Measurements from ENCODE around the gene ABR.
A peak's percentile ranks its signal among the peaks of the same experiment; 100 is the strongest.
"Not testable (repeated sequence)": the region's sequence is repeated elsewhere in the genome, so short reads cannot be mapped to it uniquely, and the experiment has no call there.

Gene ABR

GRCh38 chr17:1008008-1008761, 171.6 kb downstream of the ABR start:
- no peak for DNase-seq (ENCODE audit: low spot score)

- no peak for DNase-seq (ENCODE audit: low spot score)
Observed at GRCh38 chr17:1007310-1008007, 172.3 kb downstream of the ABR start.

GRCh38 chr17:1006054-1006453, 173.7 kb downstream of the ABR start:
- no peak for DNase-seq (ENCODE audit: low spot score)

- DNase-seq (ENCODE audit: low spot score), result peak; percentile 83
Observed at GRCh38 chr17:1005361-1005946, 174.3 kb downstream of the ABR start.

- no peak for DNase-seq (ENCODE audit: low spot score)
Observed at GRCh38 chr17:1004769-1005295, 174.9 kb downstream of the ABR start.

GRCh38 chr17:1003972-1004768, 175.6 kb downstream of the ABR start:
- DNase-seq (ENCODE audit: low spot score), result no peak

GRCh38 chr17:1003633-1003971, 176.2 kb downstream of the ABR start:
- DNase-seq (ENCODE audit: low spot score), result no peak

GRCh38 chr17:1002771-1003555, 176.8 kb downstream of the ABR start:
- peak; percentile 80 for DNase-seq (ENCODE audit: low spot score)

GRCh38 chr17:1002412-1002753, 177.4 kb downstream of the ABR start:
- no peak for DNase-seq (ENCODE audit: low spot score)

- DNase-seq (ENCODE audit: low spot score), result peak; percentile 71
Observed at GRCh38 chr17:1001640-1002411, 178.0 kb downstream of the ABR start.

- DNase-seq (ENCODE audit: low spot score), result peak; percentile 62
Observed at GRCh38 chr17:1000597-1001461, 179.0 kb downstream of the ABR start.

- no peak for DNase-seq (ENCODE audit: low spot score)
Observed at GRCh38 chr17:998111-998510, 181.7 kb downstream of the ABR start.

- peak; percentile 96 for DNase-seq (ENCODE audit: low spot score)
Observed at GRCh38 chr17:996554-997344, 183.0 kb downstream of the ABR start, which contains the start of gene TIMM22. Gene TIMM22, plus strand, starts transcription at chr17:997129. Its CDS starts 14 bp downstream, at chr17:997143.

- DNase-seq (ENCODE audit: low spot score), result not testable (repeated sequence)
Observed at GRCh38 chr17:995324-995723, 184.5 kb downstream of the ABR start.

GRCh38 chr17:992933-993332, 186.8 kb downstream of the ABR start:
- no peak for DNase-seq (ENCODE audit: low spot score)

GRCh38 chr17:988561-988960, 191.2 kb downstream of the ABR start:
- DNase-seq (ENCODE audit: low spot score), result no peak

- no peak for DNase-seq (ENCODE audit: low spot score)
Observed at GRCh38 chr17:987931-988330, 191.8 kb downstream of the ABR start.

- DNase-seq (ENCODE audit: low spot score), result no peak
Observed at GRCh38 chr17:986322-986929, 193.4 kb downstream of the ABR start.

All from AG08395 (cell line).